ENCODE results near the gene GALNT16.

- TF ChIP-seq CTCF (optimal IDR thresholded peaks at IDR 0.05 in 1 of 3, IDR thresholded peaks at IDR 0.05 in 1 of 3, conservative IDR thresholded peaks at IDR 0.05 in 1 of 3; ENCODE audit: extremely low read depth in 1 of 3, insufficient read depth in 2 of 3, low read length in 3 of 3) (no peak), EZH2 (IDR thresholded peaks at IDR 0.05; ENCODE audit: low read length) (no peak)
These were observed 15.4 kb downstream of the GALNT16 start for GRCh38 chr14:69275331-69275730.
